Neutrophil (primary cell): ENCODE measurements around the gene GASK1A.

Experiments used
- H3K27ac ChIP-seq: fragments of 200-600 bp; sonication (generic); 2 replicates; pipeline ENCODE4 v1.5.1; 2016; ENCODE audit warnings: mild to moderate bottlenecking, moderate library complexity
- H3K27me3 ChIP-seq: fragments of 200-600 bp; sonication (generic); 2 replicates; pipeline ENCODE4 v1.6.0; 2016; ENCODE audit warnings: mild to moderate bottlenecking
- H3K36me3 ChIP-seq: fragments of 200-600 bp; sonication (generic); 2 replicates; pipeline ENCODE4 v1.5.1; 2017
- H3K4me1 ChIP-seq, 2 experiments: fragments of 200-600 bp in 1 of 2; sonication (generic) in 1 of 2; 1 replicate in 1 of 2; 2 replicates in 1 of 2; pipeline versions ENCODE4 v1.5.1 to v1.6.1; 2013 to 2016; ENCODE audit warnings: low read depth in 1 of 2, low read length in 1 of 2, mild to moderate bottlenecking in 1 of 2, moderate library complexity in 1 of 2; ENCODE audit not compliant: control insufficient read depth in 1 of 2, insufficient read depth in 1 of 2
- H3K4me3 ChIP-seq, 2 experiments: fragments of 200-600 bp in 1 of 2; sonication (generic) in 1 of 2; 1 replicate in 1 of 2; 2 replicates in 1 of 2; pipeline ENCODE4 v1.5.1; 2013 to 2016; ENCODE audit warnings: low read depth in 1 of 2, low read length in 1 of 2, mild to moderate bottlenecking in 1 of 2, moderate library complexity in 1 of 2
- H3K9me3 ChIP-seq: fragments of 200-600 bp; sonication (generic); 2 replicates; pipeline ENCODE4 v1.5.1; 2016
- TF ChIP-seq, protein P1 (sequence below): fragments of 200-600 bp; sonication (generic); IDR thresholded peaks from 2 replicates; pipeline ENCODE4 v1.5.1; 2016; ENCODE audit warnings: antibody characterized with exemption

Gene GASK1A

DNA sequence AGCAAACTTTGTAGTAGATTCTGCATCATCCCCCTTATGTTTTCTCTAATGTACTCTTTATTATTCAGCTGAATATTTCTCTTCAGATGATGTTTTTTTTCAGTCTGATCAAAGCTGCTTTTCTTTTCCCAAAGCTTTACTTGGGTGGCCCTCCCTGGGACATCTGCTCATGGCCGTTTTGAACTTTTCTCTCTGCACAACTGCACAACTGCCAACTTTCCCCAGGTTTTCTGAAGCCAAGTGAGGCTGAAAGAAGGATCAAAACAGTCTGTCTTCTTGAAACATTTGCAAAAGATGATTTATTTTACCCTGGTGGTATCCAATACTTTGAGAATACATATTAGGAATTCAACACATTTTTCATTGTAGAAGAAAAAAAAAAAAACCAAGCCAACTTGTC lies 43.0 kb downstream of the GASK1A start:
- Histone ChIP-seq H3K27me3 (no peaks in the 10 kb centered on the region), H3K9me3 (no peaks in the 10 kb centered on the region), H3K27ac (no peak overlapping the region), H3K4me1 (no peaks in the 10 kb centered on the region), H3K4me3 (no peak overlapping the region), H3K36me3 (no peaks in the 10 kb centered on the region)
- TF ChIP-seq, protein P1, sequence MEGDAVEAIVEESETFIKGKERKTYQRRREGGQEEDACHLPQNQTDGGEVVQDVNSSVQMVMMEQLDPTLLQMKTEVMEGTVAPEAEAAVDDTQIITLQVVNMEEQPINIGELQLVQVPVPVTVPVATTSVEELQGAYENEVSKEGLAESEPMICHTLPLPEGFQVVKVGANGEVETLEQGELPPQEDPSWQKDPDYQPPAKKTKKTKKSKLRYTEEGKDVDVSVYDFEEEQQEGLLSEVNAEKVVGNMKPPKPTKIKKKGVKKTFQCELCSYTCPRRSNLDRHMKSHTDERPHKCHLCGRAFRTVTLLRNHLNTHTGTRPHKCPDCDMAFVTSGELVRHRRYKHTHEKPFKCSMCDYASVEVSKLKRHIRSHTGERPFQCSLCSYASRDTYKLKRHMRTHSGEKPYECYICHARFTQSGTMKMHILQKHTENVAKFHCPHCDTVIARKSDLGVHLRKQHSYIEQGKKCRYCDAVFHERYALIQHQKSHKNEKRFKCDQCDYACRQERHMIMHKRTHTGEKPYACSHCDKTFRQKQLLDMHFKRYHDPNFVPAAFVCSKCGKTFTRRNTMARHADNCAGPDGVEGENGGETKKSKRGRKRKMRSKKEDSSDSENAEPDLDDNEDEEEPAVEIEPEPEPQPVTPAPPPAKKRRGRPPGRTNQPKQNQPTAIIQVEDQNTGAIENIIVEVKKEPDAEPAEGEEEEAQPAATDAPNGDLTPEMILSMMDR = no peak

DNA sequence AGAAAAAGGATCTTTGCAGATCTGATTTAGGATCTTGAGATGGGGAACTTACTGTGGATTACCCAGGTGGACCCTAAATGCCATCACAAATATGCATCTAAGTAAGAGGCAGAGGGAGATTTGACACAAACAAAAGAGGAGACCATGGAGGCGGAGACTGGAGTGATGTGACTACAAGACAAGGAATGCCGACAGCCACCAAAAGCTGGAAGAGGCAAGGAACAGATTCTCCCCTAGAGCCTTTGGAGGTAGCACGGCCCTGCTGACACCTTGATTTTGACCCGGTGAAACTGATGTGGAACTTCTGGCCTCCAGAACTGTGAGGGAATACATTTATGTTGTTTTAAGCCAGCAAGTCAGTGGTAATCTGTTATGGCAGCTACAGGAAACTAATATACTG lies 44.0 kb downstream of the GASK1A start:
- TF ChIP-seq, protein P1 = no peak
- H3K4me3 ChIP-seq = no peak overlapping the region
- H3K9me3 ChIP-seq = no peaks in the 10 kb centered on the region
- no peaks in the 10 kb centered on the region for H3K27me3 ChIP-seq
- H3K4me1 ChIP-seq = no peaks in the 10 kb centered on the region
- H3K36me3 ChIP-seq = no peaks in the 10 kb centered on the region
- H3K27ac ChIP-seq = no peak overlapping the region

DNA sequence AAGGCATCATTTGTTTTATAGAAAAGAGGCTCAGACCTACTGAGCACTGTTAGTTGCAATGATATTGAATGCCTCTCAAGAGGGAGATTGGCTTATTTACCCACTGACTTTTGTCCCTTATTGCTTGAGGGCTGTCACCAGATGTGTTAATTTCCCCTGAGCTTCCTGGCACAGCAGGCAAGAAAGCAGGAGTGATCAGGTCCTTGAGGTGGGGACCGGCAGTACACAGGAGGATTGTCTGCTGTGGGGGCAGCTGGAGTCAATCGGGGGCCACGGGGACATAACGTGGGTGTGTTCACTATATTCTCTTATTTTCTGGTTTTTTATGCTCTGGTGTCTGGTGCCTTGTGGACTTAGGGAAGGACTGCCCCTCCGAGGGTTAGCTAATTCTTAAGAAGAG lies 44.6 kb downstream of the GASK1A start:
- TF ChIP-seq, protein P1 = no peak
- H3K27me3 ChIP-seq = no peaks in the 10 kb centered on the region
- no peaks in the 10 kb centered on the region for H3K9me3 ChIP-seq
- no peak overlapping the region for H3K4me3 ChIP-seq
- H3K4me1 ChIP-seq = no peaks in the 10 kb centered on the region
- no peaks in the 10 kb centered on the region for H3K36me3 ChIP-seq
- no peak overlapping the region for H3K27ac ChIP-seq

DNA sequence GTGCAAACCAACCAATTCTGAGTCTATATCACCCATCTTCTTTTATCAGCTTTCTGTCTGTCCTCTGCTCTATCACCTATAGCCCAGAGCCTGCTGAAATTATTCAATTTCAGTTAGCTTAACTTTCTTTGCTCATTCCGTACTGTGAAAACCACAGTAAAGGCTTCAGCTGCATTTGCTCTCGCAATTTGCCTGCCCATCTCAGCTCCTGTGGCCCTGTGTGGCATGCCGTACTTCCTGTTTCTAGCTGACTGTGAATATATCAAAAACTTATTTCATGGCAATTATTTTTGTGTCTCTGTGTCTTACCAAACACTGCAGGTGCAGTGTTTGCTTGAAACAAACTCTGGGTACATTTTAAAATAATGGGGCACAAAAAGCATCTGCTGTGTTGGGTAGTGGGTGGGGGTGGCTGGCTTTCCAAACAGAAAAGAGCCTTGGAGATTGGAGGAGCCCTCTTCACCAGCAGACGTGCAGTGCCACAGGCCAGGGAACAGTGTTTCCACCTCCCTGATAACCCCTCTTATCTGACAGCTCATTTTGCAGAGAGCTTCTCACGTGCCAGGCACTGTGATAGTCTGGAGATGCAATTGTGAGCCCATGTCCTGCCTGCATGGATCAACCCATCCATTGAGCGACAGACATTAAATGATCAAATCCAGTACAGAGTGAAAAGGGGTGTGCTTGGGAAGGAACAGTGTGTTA lies 45.2 kb downstream of the GASK1A start:
- H3K4me3 ChIP-seq = no peak overlapping the region

DNA sequence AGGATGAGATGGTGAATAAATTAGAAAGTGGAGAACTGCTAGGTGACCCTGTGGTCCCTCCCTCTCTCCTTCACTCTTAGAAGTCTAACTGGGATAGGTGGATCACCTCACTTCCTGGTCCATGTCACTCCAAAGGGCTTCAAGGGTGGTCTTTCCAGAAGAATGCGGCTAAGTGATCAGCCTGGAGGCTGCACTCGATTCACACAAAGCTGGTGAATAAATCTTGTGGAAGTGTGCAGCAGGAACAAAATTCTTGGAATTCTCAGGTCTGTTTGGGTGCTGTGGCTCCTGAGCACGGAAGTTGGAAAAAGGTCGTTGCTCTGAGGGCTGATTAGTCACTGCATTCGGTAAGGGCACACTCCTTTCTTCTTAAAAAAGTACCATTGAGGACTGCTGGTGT lies 46.3 kb downstream of the GASK1A start:
- no peak overlapping the region for H3K4me3 ChIP-seq
- H3K27ac ChIP-seq = no peak overlapping the region
- no peaks in the 10 kb centered on the region for H3K9me3 ChIP-seq
- H3K27me3 ChIP-seq = no peaks in the 10 kb centered on the region
- no peaks in the 10 kb centered on the region for H3K36me3 ChIP-seq
- TF ChIP-seq, protein P1 = no peak
- H3K4me1 ChIP-seq = no peaks in the 10 kb centered on the region

More for the DNA sequence above, 45.2 kb downstream of the GASK1A start:
- no peaks in the 10 kb centered on the region for H3K27me3 ChIP-seq
- TF ChIP-seq, protein P1 = no peak
- H3K36me3 ChIP-seq = no peaks in the 10 kb centered on the region
- H3K27ac ChIP-seq = no peak overlapping the region
- no peaks in the 10 kb centered on the region for H3K4me1 ChIP-seq
- H3K9me3 ChIP-seq = no peaks in the 10 kb centered on the region
